Lower leg skin (tissue), 3 donors: ENCODE results near the gene OR10D3.

Source experiments
- CTCF ChIP-seq, 3 donors: fragments of 450-650 bp; IDR thresholded peaks; one replicate each; pipeline ENCODE4 v1.5.1; 2016; ENCODE audit warnings: antibody characterized with exemption in 3 of 3, mild to moderate bottlenecking in 3 of 3, moderate library complexity in 2 of 3
- POLR2A ChIP-seq, 2 donors: fragments of 450-650 bp; IDR thresholded peaks; one replicate each; pipeline ENCODE4 v1.6.1; 2016 to 2017; ENCODE audit warnings: antibody characterized with exemption in 2 of 2, mild to moderate bottlenecking in 1 of 2, moderate library complexity in 1 of 2

GRCh38 chr11:124190298-124191139, 7.4 kb downstream of the OR10D3 start:
- no peak for TF ChIP-seq CTCF (IDR thresholded peaks at IDR 0.05)
- no peak for TF ChIP-seq POLR2A (IDR thresholded peaks at IDR 0.05)
